ENCODE measurements around the gene OR51L1. TPM values are rescaled to one million over a fixed set of nuclear protein-coding genes. Genes with fewer than 3 reads are reported as not detected.

Gene OR51L1
- total RNA-seq, 4 donors from 2014 or later: not detected

DNA sequence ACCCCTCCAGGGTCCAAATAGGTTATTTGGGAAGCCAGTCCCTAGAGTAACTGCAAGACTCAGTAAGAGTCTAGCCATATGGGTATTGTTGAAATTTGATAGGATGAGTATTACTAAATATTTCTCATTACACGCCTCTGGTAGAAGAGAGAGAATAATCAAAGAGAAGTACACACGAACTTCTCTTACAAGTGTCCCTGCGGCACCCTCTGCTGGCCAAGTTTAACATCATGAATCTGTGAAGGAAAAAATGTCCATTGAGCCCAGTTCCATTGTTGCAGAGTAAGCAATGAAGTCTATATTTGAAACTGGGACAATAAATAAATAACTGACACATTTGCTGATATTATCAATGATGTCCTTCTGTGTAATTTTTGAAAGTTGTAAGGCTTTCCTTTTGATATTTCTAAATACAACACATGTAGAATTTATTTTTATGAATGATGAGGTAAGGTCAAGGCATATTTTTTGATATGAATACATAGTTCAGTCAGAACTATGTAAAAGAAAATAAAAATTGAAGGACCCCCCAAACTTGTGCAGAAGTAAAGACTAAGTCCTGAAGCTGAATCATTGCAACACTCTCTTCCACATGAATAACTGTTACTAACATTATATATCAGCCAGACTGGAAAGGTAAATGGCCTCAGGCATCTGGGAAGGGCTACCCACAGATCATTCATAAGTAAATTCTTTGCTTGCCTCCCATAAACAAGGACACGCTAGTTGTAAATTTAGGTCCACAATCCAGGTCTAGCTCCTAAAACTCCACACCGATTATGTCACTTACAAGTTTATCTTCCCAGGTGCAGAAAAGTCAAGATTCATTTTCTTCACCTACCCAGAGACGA is 10.0 kb downstream of the OR51L1 start:
- intact Hi-C loops (cut with DNase I; ENCODE audit: low total_unique reads): loop anchor here (5.0 kb wide), 1 partner anchor 817 kb away; no protein-coding TSS in a partner anchor
- 22 to 28% methylated on average over 6 of the region's 6 CpGs for WGBS, 2 donors
- DNase-seq (ENCODE audit: low spot score in 2 of 2): no peak
- TF ChIP-seq POLR2A (IDR thresholded peaks at IDR 0.05): no peak
- H3K4me3 ChIP-seq (ENCODE audit: low read depth, poor library complexity, severe bottlenecking): no peak overlapping the region

DNA sequence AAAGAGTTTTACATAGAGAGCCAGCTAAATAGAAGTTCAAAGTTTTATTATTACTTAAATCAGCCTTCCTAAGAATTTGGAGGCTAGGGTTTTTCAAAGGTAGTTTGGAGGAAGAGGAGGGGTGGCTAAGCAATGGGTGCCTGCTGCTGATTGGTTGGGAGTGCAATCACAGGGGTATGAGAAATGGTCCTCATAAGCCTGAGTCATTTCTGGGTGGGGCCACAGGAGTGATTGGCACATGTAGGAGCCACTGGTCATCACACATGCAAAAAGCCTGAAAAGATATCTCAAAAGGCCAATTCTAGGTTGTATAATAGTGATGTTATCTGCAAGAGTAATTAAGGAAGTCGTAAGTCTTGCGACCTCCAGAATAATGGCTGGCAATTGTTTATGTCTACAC is 12.9 kb downstream of the OR51L1 start:
- no peak overlapping the region for H3K4me3 ChIP-seq (ENCODE audit: low read depth, poor library complexity, severe bottlenecking)
- 21 to 57% methylated on average over 2 of the region's 2 CpGs for WGBS, 2 donors
- no peak for DNase-seq (ENCODE audit: low spot score in 2 of 2)
- intact Hi-C loops (cut with DNase I; ENCODE audit: low total_unique reads): no loop called here
- no peak for TF ChIP-seq POLR2A (IDR thresholded peaks at IDR 0.05)
- TF ChIP-seq, protein P1, sequence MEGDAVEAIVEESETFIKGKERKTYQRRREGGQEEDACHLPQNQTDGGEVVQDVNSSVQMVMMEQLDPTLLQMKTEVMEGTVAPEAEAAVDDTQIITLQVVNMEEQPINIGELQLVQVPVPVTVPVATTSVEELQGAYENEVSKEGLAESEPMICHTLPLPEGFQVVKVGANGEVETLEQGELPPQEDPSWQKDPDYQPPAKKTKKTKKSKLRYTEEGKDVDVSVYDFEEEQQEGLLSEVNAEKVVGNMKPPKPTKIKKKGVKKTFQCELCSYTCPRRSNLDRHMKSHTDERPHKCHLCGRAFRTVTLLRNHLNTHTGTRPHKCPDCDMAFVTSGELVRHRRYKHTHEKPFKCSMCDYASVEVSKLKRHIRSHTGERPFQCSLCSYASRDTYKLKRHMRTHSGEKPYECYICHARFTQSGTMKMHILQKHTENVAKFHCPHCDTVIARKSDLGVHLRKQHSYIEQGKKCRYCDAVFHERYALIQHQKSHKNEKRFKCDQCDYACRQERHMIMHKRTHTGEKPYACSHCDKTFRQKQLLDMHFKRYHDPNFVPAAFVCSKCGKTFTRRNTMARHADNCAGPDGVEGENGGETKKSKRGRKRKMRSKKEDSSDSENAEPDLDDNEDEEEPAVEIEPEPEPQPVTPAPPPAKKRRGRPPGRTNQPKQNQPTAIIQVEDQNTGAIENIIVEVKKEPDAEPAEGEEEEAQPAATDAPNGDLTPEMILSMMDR (IDR thresholded peaks at IDR 0.05): no peak

- intact Hi-C loops (cut with DNase I; ENCODE audit: low total_unique reads): no loop called here
- no peak for TF ChIP-seq POLR2A (IDR thresholded peaks at IDR 0.05)
- TF ChIP-seq, protein P1 (IDR thresholded peaks at IDR 0.05): no peak
- no peak for DNase-seq (ENCODE audit: low spot score in 2 of 2)
- 77 to 82% methylated on average over 8 of the region's 8 CpGs for WGBS, 2 donors
- H3K4me3 ChIP-seq (ENCODE audit: low read depth, poor library complexity, severe bottlenecking): no peak overlapping the region
Observed at GRCh38 chr11:5011254-5011653, 16.6 kb downstream of the OR51L1 start.

DNA sequence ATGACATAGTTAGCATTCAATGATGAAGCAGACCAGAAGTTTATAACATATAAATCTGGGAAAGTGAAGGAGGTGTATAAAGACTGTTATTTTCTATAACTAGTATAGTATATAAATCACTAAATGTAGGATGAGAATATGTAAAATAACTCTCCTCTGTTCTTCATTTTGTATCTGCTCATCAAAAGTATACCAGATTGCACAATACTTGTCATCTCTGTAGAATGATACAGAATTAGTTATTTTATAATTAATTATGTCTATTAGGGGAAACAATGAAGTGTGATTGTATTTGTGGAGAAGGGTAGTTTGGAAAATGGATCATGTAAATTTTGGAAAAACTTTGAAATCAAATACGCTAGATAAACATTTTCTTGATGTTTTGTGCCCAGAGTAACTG is 18.4 kb downstream of the OR51L1 start:
- TF ChIP-seq, protein P1 (IDR thresholded peaks at IDR 0.05): no peak
- no peak for TF ChIP-seq POLR2A (IDR thresholded peaks at IDR 0.05)
- WGBS, 2 donors: 71 to 88% methylated on average over 1 of the region's 1 CpG
- intact Hi-C loops (cut with DNase I; ENCODE audit: low total_unique reads): no loop called here
- no peak for DNase-seq (ENCODE audit: low spot score in 2 of 2)
- no peak overlapping the region for H3K4me3 ChIP-seq (ENCODE audit: low read depth, poor library complexity, severe bottlenecking)

- 92 to 93% methylated on average over 2 of the region's 2 CpGs for WGBS, 2 donors
- no peak overlapping the region for H3K4me3 ChIP-seq (ENCODE audit: low read depth, poor library complexity, severe bottlenecking)
- TF ChIP-seq POLR2A (IDR thresholded peaks at IDR 0.05): no peak
- TF ChIP-seq, protein P1 (IDR thresholded peaks at IDR 0.05): no peak
- DNase-seq (ENCODE audit: low spot score in 2 of 2): no peak
- intact Hi-C loops (cut with DNase I; ENCODE audit: low total_unique reads): no loop called here
Observed at GRCh38 chr11:5021996-5022395, 27.3 kb downstream of the OR51L1 start.

DNA sequence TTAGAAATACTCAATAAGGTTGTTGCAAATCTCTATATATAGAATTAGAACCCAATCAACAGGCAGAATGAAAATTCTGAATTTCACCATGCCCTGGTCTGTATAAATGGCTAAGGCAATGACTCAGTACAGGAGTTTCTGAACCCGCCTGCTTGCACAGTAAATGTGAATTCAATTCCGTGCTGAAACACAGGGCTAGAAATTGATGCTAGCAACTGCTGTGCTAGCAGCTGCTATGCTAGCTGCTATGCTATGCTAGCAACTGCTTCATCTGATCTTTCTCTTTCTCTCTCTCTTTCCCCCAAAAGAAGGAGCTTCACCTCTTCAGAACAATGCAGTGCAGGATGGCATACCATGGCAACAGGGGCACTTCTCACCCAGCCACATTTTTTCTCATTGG is 42.0 kb downstream of the OR51L1 start:
- no peak for DNase-seq (ENCODE audit: low spot score in 2 of 2)
- 75% methylated on average over 2 of the region's 2 CpGs for WGBS, 2 donors
- intact Hi-C loops (cut with DNase I; ENCODE audit: low total_unique reads): no loop called here
- TF ChIP-seq, protein P1 (IDR thresholded peaks at IDR 0.05): no peak
- TF ChIP-seq POLR2A (IDR thresholded peaks at IDR 0.05): no peak
- H3K4me3 ChIP-seq (ENCODE audit: low read depth, poor library complexity, severe bottlenecking): no peak overlapping the region
